CD4-positive, alpha-beta T cell (primary cell): Measurements from ENCODE around the gene COMP. TPM values are rescaled to one million over a fixed set of nuclear protein-coding genes. Genes with fewer than 3 reads are reported as not detected.

ENCODE experiments used
- ATAC-seq: fragments of 200-7000 bp; cut with Tn5 transposase; one replicate; pipeline ENCODE4 v1.10.0; 2022; ENCODE audit warnings: mild to moderate bottlenecking; ENCODE audit not compliant: poor library complexity
- CTCF ChIA-PET: fragments of 350-600 bp; sonication (Branson Sonifier 250); formaldehyde crosslinking; loops from one replicate; lab custom pipeline; 2021; ENCODE audit warnings: antibody characterized with exemption, inconsistent platforms; lab: Charles Lee
- POLR2A ChIA-PET: fragments of 350-600 bp; sonication (Branson Sonifier 250); formaldehyde crosslinking; loops from one replicate; lab custom pipeline; 2021; ENCODE audit warnings: antibody characterized with exemption, inconsistent platforms; lab: Charles Lee
- DNase-seq, 14 experiments: peaks; one replicate each; pipeline ENCODE4 v3.0.0-alpha.2; 2013 to 2020; ENCODE audit warnings: mixed read lengths in 2 of 14
- H3K27ac ChIP-seq, 2 donors: one replicate each; pipeline versions ENCODE4 v1.5.1 to v1.7.0; 2013; ENCODE audit warnings: low read length in 2 of 2, low read depth in 1 of 2, mild to moderate bottlenecking in 1 of 2
- H3K27me3 ChIP-seq, 2 experiments: 1 replicate in 1 of 2; 2 replicates in 1 of 2; pipeline versions ENCODE4 v1.6.1 to v1.7.0; 2013; ENCODE audit warnings: low read length in 2 of 2, control low read depth in 1 of 2, mild to moderate bottlenecking in 1 of 2, moderate library complexity in 1 of 2; ENCODE audit not compliant: insufficient read depth in 2 of 2, control insufficient read depth in 1 of 2
- H3K36me3 ChIP-seq: one replicate; pipeline ENCODE4 v1.6.1; 2013; ENCODE audit warnings: low read length, control low read depth; ENCODE audit not compliant: insufficient read depth
- H3K4me1 ChIP-seq: one replicate; pipeline ENCODE4 v1.6.1; 2013; ENCODE audit warnings: low read length, control low read depth; ENCODE audit not compliant: insufficient read depth
- H3K4me3 ChIP-seq: one replicate; pipeline ENCODE4 v1.5.1; 2013; ENCODE audit warnings: mild to moderate bottlenecking, low read length, moderate library complexity
- H3K9me3 ChIP-seq, 2 experiments: 1 replicate in 1 of 2; 2 replicates in 1 of 2; pipeline versions ENCODE4 v1.6.1 to v1.7.0; 2013; ENCODE audit warnings: low read length in 2 of 2, mild to moderate bottlenecking in 2 of 2, control low read depth in 1 of 2, moderate library complexity in 1 of 2; ENCODE audit not compliant: control insufficient read depth in 1 of 2, insufficient read depth in 1 of 2
- H3K27ac Mint-ChIP-seq: one replicate; pipeline ENCODE4 v1.8.0; 2020; ENCODE audit warnings: mixed read lengths
- H3K27me3 Mint-ChIP-seq: one replicate; pipeline ENCODE4 v1.8.0; 2021; ENCODE audit warnings: mixed read lengths
- H3K36me3 Mint-ChIP-seq: one replicate; pipeline ENCODE4 v1.8.0; 2021; ENCODE audit warnings: low read depth, mixed read lengths
- H3K4me1 Mint-ChIP-seq: one replicate; pipeline ENCODE4 v1.8.0; 2021; ENCODE audit warnings: low read depth, mixed read lengths
- H3K4me3 Mint-ChIP-seq: one replicate; pipeline ENCODE4 v1.8.0; 2020; ENCODE audit warnings: mild to moderate bottlenecking, mixed read lengths
- H3K9me3 Mint-ChIP-seq: one replicate; pipeline ENCODE4 v1.8.0; 2020; ENCODE audit warnings: mixed read lengths
- CTCF ChIP-seq: fragments of 200-600 bp; IDR thresholded peaks from one replicate; pipeline ENCODE4 v1.8.0; 2022; ENCODE audit warnings: antibody characterized with exemption, mild to moderate bottlenecking
- intact Hi-C, 2 experiments: fragments of 100-400 bp; cut with DNase I in 1 of 2; cut with micrococcal nuclease in 1 of 2; formaldehyde crosslinking; loops; one replicate each; pipeline versions ENCODE4 v1.15.1 to v1.9.0; 2023 to 2025; cut with DNase I, micrococcal nuclease
- total RNA-seq, 174 experiments: library from RNA in 2 of 174; stranded (reverse) in 2 of 174; gene quantifications; one replicate each; pipeline ENCODE4 v1.2.3 and lab custom pipeline; 2021 to 2026

COMP gene
- total RNA-seq, 2 experiments from 2014 or later = not detected

GRCh38 chr19:18746401-18747325 is 44.4 kb downstream of the COMP start:
- Histone ChIP-seq H3K36me3 (peaks cover 6% of the 10 kb centered on the region), H3K27me3 (no peaks in the 10 kb centered on the region), H3K4me3 (no peak overlapping the region), H3K9me3 (no peaks in the 10 kb centered on the region), H3K27ac (no peak overlapping the region), H3K4me1 (no peaks in the 10 kb centered on the region)
- CTCF ChIA-PET = no interaction called here
- Mint-ChIP-seq H3K27ac (no peak overlapping the region), H3K4me3 (no peak overlapping the region), H3K4me1 (no peaks in the 10 kb centered on the region), H3K27me3 (no peaks in the 10 kb centered on the region), H3K9me3 (no peaks in the 10 kb centered on the region), H3K36me3 (peaks cover 15% of the 10 kb centered on the region)
- POLR2A ChIA-PET = no interaction called here
- intact Hi-C loops = no loop called here
- no peak for ATAC-seq
- DNase-seq = peak in 1 of 14 experiments; percentile 19
- TF ChIP-seq CTCF = no peak

GRCh38 chr19:18745931-18746330 is 45.2 kb downstream of the COMP start:
- Mint-ChIP-seq H3K9me3 (no peaks in the 10 kb centered on the region), H3K36me3 (peaks cover 8% of the 10 kb centered on the region), H3K4me1 (no peaks in the 10 kb centered on the region), H3K27ac (no peak overlapping the region), H3K4me3 (no peak overlapping the region), H3K27me3 (no peaks in the 10 kb centered on the region)
- no peaks in the 10 kb centered on the region for H3K27me3 ChIP-seq
- DNase-seq = peak in 1 of 14 experiments; percentile 13
- CTCF ChIA-PET = no interaction called here
- no peaks in the 10 kb centered on the region for H3K4me1 ChIP-seq
- H3K4me3 ChIP-seq = no peak overlapping the region
- no peak for TF ChIP-seq CTCF
- POLR2A ChIA-PET = no interaction called here
- no peaks in the 10 kb centered on the region for H3K9me3 ChIP-seq
- H3K36me3 ChIP-seq = peaks cover 6% of the 10 kb centered on the region
- no peak overlapping the region for H3K27ac ChIP-seq
- no peak for ATAC-seq
- intact Hi-C loops = no loop called here

DNA sequence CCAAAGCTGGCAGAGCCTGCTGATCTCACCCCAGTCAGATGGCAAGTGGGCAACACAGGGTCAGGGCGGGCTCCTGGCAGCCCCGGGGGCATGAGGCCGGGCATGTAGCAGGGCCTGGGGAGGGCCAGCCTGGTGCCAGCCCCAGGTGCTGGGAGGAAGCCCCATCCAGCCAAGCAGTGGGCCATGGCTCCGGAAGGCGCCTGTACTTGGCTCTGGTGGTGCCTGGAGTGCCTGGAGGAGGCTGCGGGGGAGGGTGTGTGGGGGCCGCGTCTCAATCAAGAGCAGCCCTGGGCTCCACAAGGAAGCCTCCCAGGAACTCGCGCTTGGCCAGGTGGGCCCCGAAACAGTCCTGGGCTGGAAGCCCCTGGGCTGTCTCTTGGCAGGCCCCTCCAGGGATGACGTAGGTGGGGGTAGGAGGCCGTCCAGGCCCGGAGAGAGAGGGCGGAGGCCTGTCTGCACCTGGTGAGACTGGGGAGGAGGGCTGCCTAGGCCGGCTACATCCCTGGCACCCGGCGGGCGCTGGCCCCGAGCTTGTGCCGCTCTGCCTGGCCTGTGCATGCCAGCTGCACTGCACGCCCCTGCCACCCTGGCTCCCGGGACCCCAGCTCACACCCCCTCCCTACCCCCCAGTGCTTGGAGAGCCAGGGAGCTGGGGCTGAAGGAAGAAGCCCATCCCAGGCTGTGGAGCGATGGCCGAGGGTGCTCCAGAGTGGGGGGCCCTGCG is 45.9 kb downstream of the COMP start:
- DNase-seq (peak in 1 of 14 experiments; percentile 18), ATAC-seq (no peak)
- no peak overlapping the region for H3K4me3 Mint-ChIP-seq
- ChIA-PET POLR2A (no interaction called here), CTCF (no interaction called here)
- H3K36me3 Mint-ChIP-seq = peaks cover under 1% of the 10 kb centered on the region
- no peaks in the 10 kb centered on the region for H3K4me1 Mint-ChIP-seq
- no peak overlapping the region for H3K27ac Mint-ChIP-seq
- no peak overlapping the region for H3K4me3 ChIP-seq
- no peak for TF ChIP-seq CTCF
- no peaks in the 10 kb centered on the region for H3K9me3 ChIP-seq
- intact Hi-C loops = no loop called here
- H3K27me3 Mint-ChIP-seq = no peaks in the 10 kb centered on the region
- no peak overlapping the region for H3K27ac ChIP-seq
- no peaks in the 10 kb centered on the region for H3K9me3 Mint-ChIP-seq
- peaks cover 2% of the 10 kb centered on the region for H3K36me3 ChIP-seq
- no peaks in the 10 kb centered on the region for H3K27me3 ChIP-seq
- H3K4me1 ChIP-seq = no peaks in the 10 kb centered on the region
